Measurements from ENCODE around the gene ZDHHC12. TPM values are rescaled to one million over a fixed set of nuclear protein-coding genes. Genes with fewer than 3 reads are reported as not detected.

The ZDHHC12 gene
- total and polyA plus RNA-seq, 4 donors = 22.6 to 103 (median 63.4) TPM

GRCh38 chr9:128768606-128769005 is 44.7 kb upstream of the ZDHHC12 start:
- Histone ChIP-seq H3K9me3 (ENCODE audit: control insufficient read depth in 4 of 4, insufficient read depth in 3 of 4, low read length in 3 of 4) (no peaks in the 10 kb centered on the region), H3K4me1 (ENCODE audit: control insufficient read depth in 5 of 5, insufficient read depth in 5 of 5, low read length in 5 of 5) (peaks cover 3 to 8% (median 7%) of the 10 kb centered on the region in 5 donors), H3K27ac (ENCODE audit: low read depth in 1 of 2, low read length in 1 of 2) (no peak overlapping the region), H3K27me3 (ENCODE audit: control insufficient read depth in 3 of 3, insufficient read depth in 3 of 3, low read length in 2 of 3) (no peaks in the 10 kb centered on the region), H3K36me3 (ENCODE audit: control insufficient read depth in 4 of 4, insufficient read depth in 4 of 4, low read length in 4 of 4) (peaks cover 0 to 8% (median 0%) of the 10 kb centered on the region in 4 donors), H3K4me3 (no peak overlapping the region), H3K9ac (ENCODE audit: insufficient read depth in 1 of 2, low read length in 2 of 2) (no peak overlapping the region)
- ATAC-seq (ENCODE audit: insufficient read depth, low FRiP score) = no peak
- 86 to 87% methylated on average over 6 of the region's 6 CpGs for WGBS, 2 donors
- no peak for TF ChIP-seq CTCF (IDR thresholded peaks at IDR 0.05; ENCODE audit: control extremely low read depth, extremely low read depth)
- DNase-seq = no peak

GRCh38 chr9:128765499-128765898 is 41.6 kb upstream of the ZDHHC12 start:
- H3K36me3 ChIP-seq (ENCODE audit: control insufficient read depth in 4 of 4, insufficient read depth in 4 of 4, low read length in 4 of 4) = peaks cover 0 to 8% (median 1%) of the 10 kb centered on the region in 4 donors
- H3K9ac ChIP-seq (ENCODE audit: insufficient read depth in 1 of 2, low read length in 2 of 2) = no peak overlapping the region
- DNase-seq = no peak
- no peak for ATAC-seq (ENCODE audit: insufficient read depth, low FRiP score)
- H3K9me3 ChIP-seq (ENCODE audit: control insufficient read depth in 4 of 4, insufficient read depth in 3 of 4, low read length in 3 of 4) = no peaks in the 10 kb centered on the region
- peaks cover 0 to 7% (median 2%) of the 10 kb centered on the region in 5 donors for H3K4me1 ChIP-seq (ENCODE audit: control insufficient read depth in 5 of 5, insufficient read depth in 5 of 5, low read length in 5 of 5)
- WGBS, 2 donors = 77 to 82% methylated on average over 3 of the region's 3 CpGs
- no peak for TF ChIP-seq CTCF (IDR thresholded peaks at IDR 0.05; ENCODE audit: control extremely low read depth, extremely low read depth)
- H3K4me3 ChIP-seq = no peak overlapping the region
- no peaks in the 10 kb centered on the region for H3K27me3 ChIP-seq (ENCODE audit: control insufficient read depth in 3 of 3, insufficient read depth in 3 of 3, low read length in 2 of 3)
- H3K27ac ChIP-seq (ENCODE audit: low read depth in 1 of 2, low read length in 1 of 2) = no peak overlapping the region

- H3K9ac ChIP-seq (ENCODE audit: insufficient read depth in 1 of 2, low read length in 2 of 2) = no peak overlapping the region
- TF ChIP-seq CTCF (IDR thresholded peaks at IDR 0.05; ENCODE audit: control extremely low read depth, extremely low read depth) = no peak
- H3K27ac ChIP-seq (ENCODE audit: low read depth in 1 of 2, low read length in 1 of 2) = peak overlapping the region in 1 of 2 donors; percentile 33
- no peak overlapping the region for H3K4me3 ChIP-seq
- H3K27me3 ChIP-seq (ENCODE audit: control insufficient read depth in 3 of 3, insufficient read depth in 3 of 3, low read length in 2 of 3) = no peaks in the 10 kb centered on the region
- WGBS, 2 donors = 81 to 83% methylated on average over 6 of the region's 6 CpGs
- no peak for DNase-seq
- H3K36me3 ChIP-seq (ENCODE audit: control insufficient read depth in 4 of 4, insufficient read depth in 4 of 4, low read length in 4 of 4) = peaks cover 0 to 8% (median 1%) of the 10 kb centered on the region in 4 donors
- no peaks in the 10 kb centered on the region for H3K9me3 ChIP-seq (ENCODE audit: control insufficient read depth in 4 of 4, insufficient read depth in 3 of 4, low read length in 3 of 4)
- ATAC-seq (ENCODE audit: insufficient read depth, low FRiP score) = no peak
- H3K4me1 ChIP-seq (ENCODE audit: control insufficient read depth in 5 of 5, insufficient read depth in 5 of 5, low read length in 5 of 5) = peaks cover 0 to 7% (median 0%) of the 10 kb centered on the region in 5 donors
Measured at GRCh38 chr9:128764361-128764760, 40.4 kb upstream of the ZDHHC12 start.
